NOMO-1 (cell line): ENCODE measurements around the gene ZDHHC11B.
"Not testable (repeated sequence)": the region's sequence is repeated elsewhere in the genome, so short reads cannot be mapped to it uniquely, and the experiment has no call there.

ENCODE experiments used
- DNase-seq, 2 experiments: peaks; one replicate each; lab custom pipeline; 2025; ENCODE audit not compliant: unreplicated experiment in 2 of 2; lab: John Stamatoyannopoulos, UW

The ZDHHC11B gene

GRCh38 chr5:756865-757345 is 27.6 kb downstream of the ZDHHC11B start:
- no peak for DNase-seq

- DNase-seq, result no peak
Measured at GRCh38 chr5:756171-756570, 28.4 kb downstream of the ZDHHC11B start.

GRCh38 chr5:754143-754632 is 30.3 kb downstream of the ZDHHC11B start:
- not testable (repeated sequence) for DNase-seq

GRCh38 chr5:753567-754142 is 30.9 kb downstream of the ZDHHC11B start:
- DNase-seq, result not testable (repeated sequence)

- not testable (repeated sequence) for DNase-seq
Measured at GRCh38 chr5:752532-753115, 31.9 kb downstream of the ZDHHC11B start.

GRCh38 chr5:751992-752391 is 32.5 kb downstream of the ZDHHC11B start:
- DNase-seq, result not testable (repeated sequence)

- no peak for DNase-seq
Measured at GRCh38 chr5:751496-751895, 33.0 kb downstream of the ZDHHC11B start.

- DNase-seq, result not testable (repeated sequence)
Measured at GRCh38 chr5:750226-750625, 34.3 kb downstream of the ZDHHC11B start.

- no peak for DNase-seq
Measured at GRCh38 chr5:749101-749670, 35.3 kb downstream of the ZDHHC11B start.

GRCh38 chr5:748011-748980 is 36.2 kb downstream of the ZDHHC11B start:
- DNase-seq, result not testable (repeated sequence)

- not testable (repeated sequence) for DNase-seq
Measured at GRCh38 chr5:747303-747844, 37.2 kb downstream of the ZDHHC11B start.

GRCh38 chr5:746258-746761 is 38.2 kb downstream of the ZDHHC11B start:
- no peak for DNase-seq

- not testable (repeated sequence) for DNase-seq
Measured at GRCh38 chr5:745272-746142, 39.0 kb downstream of the ZDHHC11B start.

- DNase-seq, result not testable (repeated sequence)
Measured at GRCh38 chr5:743696-744404, 40.7 kb downstream of the ZDHHC11B start.

GRCh38 chr5:742276-742675 is 42.3 kb downstream of the ZDHHC11B start:
- DNase-seq, result not testable (repeated sequence)

GRCh38 chr5:734145-734544 is 50.4 kb downstream of the ZDHHC11B start:
- DNase-seq, result not testable (repeated sequence)

- not testable (repeated sequence) for DNase-seq
Measured at GRCh38 chr5:732754-733454, 51.6 kb downstream of the ZDHHC11B start.

GRCh38 chr5:729225-729624 is 55.3 kb downstream of the ZDHHC11B start:
- not testable (repeated sequence) for DNase-seq
